Measurements from ENCODE around the gene DPP9. TPM values are rescaled to one million over a fixed set of nuclear protein-coding genes. Genes with fewer than 3 reads are reported as not detected.

Gene DPP9
- total RNA-seq, 3 donors from 2014 or later, result 67.8 to 89.3 (median 74.0) TPM

GRCh38 chr19:4639531-4640246 lies 84.0 kb downstream of the DPP9 start:
- no peak for TF ChIP-seq CTCF (IDR thresholded peaks at IDR 0.05)
- Histone ChIP-seq H3K36me3 (ENCODE audit: low read depth) (no peaks in the 10 kb centered on the region), H3K9me3 (no peaks in the 10 kb centered on the region), H3K4me1 (ENCODE audit: low read depth) (peaks cover 24% of the 10 kb centered on the region), H3K4me3 (peak overlapping the region; percentile 34)
- peak; percentile 2 for ATAC-seq
- peak; percentile 46 to 76 (median 71) for DNase-seq
- intact Hi-C loops (cut with DNase I, micrococcal nuclease), result loop anchor here in 1 of 2 donors (5.0 kb wide), 1 partner anchor 72 kb away; no protein-coding TSS in a partner anchor

GRCh38 chr19:4638828-4639530 lies 84.7 kb downstream of the DPP9 start, which contains the start of gene TNFAIP8L1:
TSS of gene TNFAIP8L1 (plus strand) at chr19:4639516. CDS start at chr19:4651870, 12,354 bp downstream.
- TF ChIP-seq CTCF (IDR thresholded peaks at IDR 0.05), result no peak
- DNase-seq, result peak; percentile 98 to 99 (median 99)
- H3K4me3 ChIP-seq, result peak within 1 kb of the TSS; percentile 34
- intact Hi-C loops (cut with DNase I, micrococcal nuclease), result loop anchor here in 1 of 2 donors (5.0 kb wide), 1 partner anchor 72 kb away; no protein-coding TSS in a partner anchor
- no peaks in the 10 kb centered on the region for H3K9me3 ChIP-seq
- H3K4me1 ChIP-seq (ENCODE audit: low read depth), result peaks cover 24% of the 10 kb centered on the region
- peak; percentile 95 for ATAC-seq
- no peaks in the 10 kb centered on the region for H3K36me3 ChIP-seq (ENCODE audit: low read depth)

GRCh38 chr19:4638317-4638716 lies 85.3 kb downstream of the DPP9 start:
- no peak for ATAC-seq
- H3K9me3 ChIP-seq, result no peaks in the 10 kb centered on the region
- H3K4me1 ChIP-seq (ENCODE audit: low read depth), result peaks cover 24% of the 10 kb centered on the region
- TF ChIP-seq CTCF (IDR thresholded peaks at IDR 0.05), result no peak
- H3K36me3 ChIP-seq (ENCODE audit: low read depth), result no peaks in the 10 kb centered on the region
- intact Hi-C loops (cut with DNase I, micrococcal nuclease), result loop anchor here in 1 of 2 donors (5.0 kb wide), 1 partner anchor 71 kb away; no protein-coding TSS in a partner anchor
- peak in 2 of 3 donors; percentile 48 to 66 for DNase-seq
- H3K4me3 ChIP-seq, result no peak overlapping the region

GRCh38 chr19:4636761-4637160 lies 86.9 kb downstream of the DPP9 start:
- DNase-seq, result no peak
- intact Hi-C loops (cut with DNase I, micrococcal nuclease), result loop anchor here in 1 of 2 donors (5.0 kb wide), 1 partner anchor 69 kb away; no protein-coding TSS in a partner anchor
- peaks cover 24% of the 10 kb centered on the region for H3K4me1 ChIP-seq (ENCODE audit: low read depth)

More at GRCh38 chr19:4636761-4637160, 86.9 kb downstream of the DPP9 start:
- H3K36me3 ChIP-seq (ENCODE audit: low read depth), result no peaks in the 10 kb centered on the region
- H3K9me3 ChIP-seq, result no peaks in the 10 kb centered on the region
- TF ChIP-seq CTCF (IDR thresholded peaks at IDR 0.05), result no peak
- no peak for ATAC-seq
- H3K4me3 ChIP-seq, result no peak overlapping the region
